Natural killer cell (primary cell): ENCODE measurements around the gene CERS4. TPM values are rescaled to one million over a fixed set of nuclear protein-coding genes. Genes with fewer than 3 reads are reported as not detected.
A peak's percentile ranks its signal among the peaks of the same experiment; 100 is the strongest.

ENCODE experiments used
- ATAC-seq, 3 donors: fragments of 150-1000 bp in 2 of 3; fragments of 200-7000 bp in 1 of 3; cut with Tn5 transposase; 1 replicate in 1 of 3; 2 replicates in 2 of 3; pipeline ENCODE4 v1.10.0; 2021; ENCODE audit warnings: mild to moderate bottlenecking in 2 of 3, moderate library complexity in 2 of 3
- DNase-seq, 2 donors: peaks; one replicate each; pipeline versions ENCODE4 v3.0.0 to v3.0.0-alpha.2; 2013 to 2021; ENCODE audit warnings: mixed read lengths in 1 of 2
- H3K27ac ChIP-seq: one replicate; pipeline ENCODE4 v1.5.1; 2013; ENCODE audit warnings: mild to moderate bottlenecking, low read length
- H3K27me3 ChIP-seq: one replicate; pipeline ENCODE4 v1.6.1; 2013; ENCODE audit warnings: low read length; ENCODE audit not compliant: control insufficient read depth, insufficient read depth
- H3K36me3 ChIP-seq: one replicate; pipeline ENCODE4 v1.6.1; 2013; ENCODE audit warnings: low read length; ENCODE audit not compliant: control insufficient read depth, insufficient read depth
- H3K4me1 ChIP-seq: one replicate; pipeline ENCODE4 v1.6.1; 2013; ENCODE audit warnings: low read length; ENCODE audit not compliant: control insufficient read depth, insufficient read depth
- H3K4me3 ChIP-seq: one replicate; pipeline ENCODE4 v1.5.1; 2013; ENCODE audit warnings: low read length
- H3K9me3 ChIP-seq: one replicate; pipeline ENCODE4 v1.6.1; 2013; ENCODE audit warnings: low read length; ENCODE audit not compliant: control insufficient read depth, insufficient read depth
- H3K27ac Mint-ChIP-seq, 2 donors: one replicate each; pipeline ENCODE4 v1.8.0; 2022; ENCODE audit warnings: mild to moderate bottlenecking in 2 of 2, mixed read lengths in 2 of 2, moderate library complexity in 1 of 2
- H3K27me3 Mint-ChIP-seq, 2 donors: one replicate each; pipeline ENCODE4 v1.8.0; 2022; ENCODE audit warnings: low read depth in 2 of 2, mixed read lengths in 2 of 2
- H3K36me3 Mint-ChIP-seq: one replicate; pipeline ENCODE4 v1.8.0; 2022; ENCODE audit warnings: mixed read lengths
- H3K4me1 Mint-ChIP-seq, 2 donors: one replicate each; pipeline ENCODE4 v1.8.0; 2022; ENCODE audit warnings: mixed read lengths in 2 of 2
- H3K4me3 Mint-ChIP-seq: one replicate; pipeline ENCODE4 v1.8.0; 2022; ENCODE audit warnings: mild to moderate bottlenecking, moderate library complexity, mixed read lengths
- H3K9me3 Mint-ChIP-seq, 2 donors: one replicate each; pipeline ENCODE4 v1.8.0; 2022; ENCODE audit warnings: mixed read lengths in 2 of 2
- WGBS: methylation state at CpG from one replicate; pipeline ENCODE4 v1.1.7; 2013; ENCODE audit warnings: missing lambda C conversion rate; ENCODE audit not compliant: insufficient coverage; 5-methylcytosine and 5-hydroxymethylcytosine counted together
- intact Hi-C: fragments of 100-400 bp; cut with micrococcal nuclease; formaldehyde crosslinking; loops from one replicate; pipeline ENCODE4 v1.14.2; 2022
- total RNA-seq, 4 donors: library from RNA; stranded (reverse); fragments of 120-200 nt in 1 of 4; gene quantifications; one replicate each; pipeline versions ENCODE4 v1.2.3 to v1.2.4, GENCODE V29; 2013 to 2022
- TF ChIP-seq, protein P1 (sequence below): fragments of 200-600 bp; IDR thresholded peaks from one replicate; pipeline ENCODE4 v1.8.0; 2022; ENCODE audit warnings: antibody characterized with exemption

The CERS4 gene
- total RNA-seq, 3 donors from 2014 or later (not counting 1 experiment from before 2014, with no cell fraction given) = 50.0 to 70.8 (median 69.8) TPM

DNA sequence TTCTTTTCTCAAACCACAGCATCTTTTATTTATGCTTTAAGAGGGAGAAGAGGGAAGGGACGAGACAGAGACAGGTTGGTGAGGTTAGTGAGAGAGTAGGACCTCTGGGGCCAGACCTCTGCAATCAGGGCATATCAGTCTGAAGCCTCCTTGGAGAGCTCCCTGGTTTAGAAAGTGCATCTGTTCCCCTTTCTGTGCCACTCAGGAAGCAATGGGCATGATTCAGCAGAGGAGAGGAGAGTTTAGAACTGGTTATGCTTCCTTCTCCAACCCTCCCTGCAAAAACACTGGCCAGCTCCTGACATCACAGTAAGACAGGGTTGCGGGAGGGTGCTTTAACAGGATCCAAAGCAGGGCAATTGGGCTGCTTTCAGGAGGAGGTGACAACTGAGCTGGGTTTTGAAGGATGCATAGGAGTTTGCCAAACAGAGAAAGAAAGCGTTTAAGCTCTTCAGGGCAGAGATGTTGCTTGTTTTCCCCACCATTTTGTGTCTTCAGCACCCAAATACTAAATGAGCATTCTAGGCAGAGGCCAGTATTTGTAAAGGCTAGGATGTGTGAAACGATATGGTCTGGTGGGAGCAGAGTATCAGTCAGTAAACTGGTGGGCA lies 33.1 kb downstream of the CERS4 start:
- H3K9me3 Mint-ChIP-seq = no peaks in the 10 kb centered on the region
- intact Hi-C loops = no loop called here
- no peaks in the 10 kb centered on the region for H3K27me3 ChIP-seq
- ATAC-seq (no peak), DNase-seq (no peak)
- no peaks in the 10 kb centered on the region for H3K27me3 Mint-ChIP-seq
- H3K4me1 Mint-ChIP-seq = peaks cover 33 to 48% of the 10 kb centered on the region in 2 donors
- H3K36me3 Mint-ChIP-seq = no peaks in the 10 kb centered on the region
- H3K27ac Mint-ChIP-seq = peak overlapping the region; percentile 40 to 70
- peaks cover 11% of the 10 kb centered on the region for H3K9me3 ChIP-seq
- H3K4me1 ChIP-seq = peaks cover 26% of the 10 kb centered on the region
- no peak overlapping the region for H3K27ac ChIP-seq
- TF ChIP-seq, protein P1, sequence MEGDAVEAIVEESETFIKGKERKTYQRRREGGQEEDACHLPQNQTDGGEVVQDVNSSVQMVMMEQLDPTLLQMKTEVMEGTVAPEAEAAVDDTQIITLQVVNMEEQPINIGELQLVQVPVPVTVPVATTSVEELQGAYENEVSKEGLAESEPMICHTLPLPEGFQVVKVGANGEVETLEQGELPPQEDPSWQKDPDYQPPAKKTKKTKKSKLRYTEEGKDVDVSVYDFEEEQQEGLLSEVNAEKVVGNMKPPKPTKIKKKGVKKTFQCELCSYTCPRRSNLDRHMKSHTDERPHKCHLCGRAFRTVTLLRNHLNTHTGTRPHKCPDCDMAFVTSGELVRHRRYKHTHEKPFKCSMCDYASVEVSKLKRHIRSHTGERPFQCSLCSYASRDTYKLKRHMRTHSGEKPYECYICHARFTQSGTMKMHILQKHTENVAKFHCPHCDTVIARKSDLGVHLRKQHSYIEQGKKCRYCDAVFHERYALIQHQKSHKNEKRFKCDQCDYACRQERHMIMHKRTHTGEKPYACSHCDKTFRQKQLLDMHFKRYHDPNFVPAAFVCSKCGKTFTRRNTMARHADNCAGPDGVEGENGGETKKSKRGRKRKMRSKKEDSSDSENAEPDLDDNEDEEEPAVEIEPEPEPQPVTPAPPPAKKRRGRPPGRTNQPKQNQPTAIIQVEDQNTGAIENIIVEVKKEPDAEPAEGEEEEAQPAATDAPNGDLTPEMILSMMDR = no peak
- H3K4me3 ChIP-seq = no peak overlapping the region
- H3K36me3 ChIP-seq = no peaks in the 10 kb centered on the region
- peak overlapping the region; percentile 0 for H3K4me3 Mint-ChIP-seq
- 87% methylated on average over 4 of the region's 4 CpGs for WGBS

DNA sequence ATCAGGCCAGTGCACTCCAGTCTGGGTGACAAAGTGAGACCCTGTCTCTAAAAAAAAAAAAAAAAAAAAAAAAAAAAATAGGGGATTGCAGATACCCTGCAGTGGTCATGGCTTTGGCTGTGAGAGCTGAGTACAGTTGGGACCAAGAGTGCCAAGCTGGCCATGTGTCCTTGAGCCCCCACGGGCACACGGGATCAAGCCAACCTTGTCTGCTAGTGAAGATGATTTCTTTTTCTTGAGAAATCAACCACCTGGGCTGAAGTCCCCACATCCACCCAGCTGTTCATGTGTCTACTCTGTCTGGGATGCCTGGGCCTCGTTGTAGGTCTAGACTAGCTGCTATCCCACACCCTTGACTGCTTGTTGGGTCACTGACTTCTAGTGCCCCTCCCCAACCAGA lies 34.0 kb downstream of the CERS4 start:
- Histone ChIP-seq H3K36me3 (no peaks in the 10 kb centered on the region), H3K4me3 (no peak overlapping the region), H3K9me3 (peaks cover 11% of the 10 kb centered on the region), H3K27me3 (no peaks in the 10 kb centered on the region), H3K4me1 (peaks cover 26% of the 10 kb centered on the region), H3K27ac (no peak overlapping the region)
- Mint-ChIP-seq H3K9me3 (peaks cover 0 to under 1% of the 10 kb centered on the region in 2 donors), H3K4me1 (peaks cover 33 to 46% of the 10 kb centered on the region in 2 donors), H3K27ac (no peak overlapping the region), H3K4me3 (no peak overlapping the region), H3K36me3 (no peaks in the 10 kb centered on the region), H3K27me3 (no peaks in the 10 kb centered on the region)
- ATAC-seq = no peak
- TF ChIP-seq, protein P1 = no peak
- WGBS = 99% methylated on average over 3 of the region's 3 CpGs
- intact Hi-C loops = no loop called here
- no peak for DNase-seq

DNA sequence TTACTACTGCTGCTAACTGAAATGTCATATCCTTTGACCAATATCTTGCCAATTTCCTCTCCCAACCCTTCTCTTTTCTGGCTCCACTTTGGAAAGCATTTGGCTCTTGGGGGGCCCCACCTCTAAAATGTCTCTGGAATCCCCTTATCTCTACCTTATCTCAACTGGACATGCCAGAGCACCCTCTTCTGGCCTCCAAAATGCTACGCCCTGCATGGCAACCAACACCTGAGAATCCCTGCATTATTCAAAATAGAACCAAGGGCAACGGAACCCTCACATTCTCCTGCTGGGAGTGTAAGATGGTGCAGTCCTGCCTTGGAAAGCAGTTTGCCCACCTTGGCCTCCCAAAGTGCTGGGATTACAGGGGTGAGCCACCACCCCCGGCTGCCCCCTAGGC lies 35.3 kb downstream of the CERS4 start:
- peaks cover 26% of the 10 kb centered on the region for H3K4me1 ChIP-seq
- H3K27me3 ChIP-seq = no peaks in the 10 kb centered on the region
- Mint-ChIP-seq H3K9me3 (peaks cover 0 to 3% of the 10 kb centered on the region in 2 donors), H3K4me3 (no peak overlapping the region), H3K36me3 (no peaks in the 10 kb centered on the region), H3K4me1 (peaks cover 28 to 52% of the 10 kb centered on the region in 2 donors), H3K27ac (no peak overlapping the region), H3K27me3 (no peaks in the 10 kb centered on the region)
- 98% methylated on average over 3 of the region's 3 CpGs for WGBS
- TF ChIP-seq, protein P1 = no peak
- DNase-seq = no peak
- H3K9me3 ChIP-seq = peaks cover 11% of the 10 kb centered on the region
- H3K27ac ChIP-seq = no peak overlapping the region
- no peaks in the 10 kb centered on the region for H3K36me3 ChIP-seq
- ATAC-seq = no peak
- intact Hi-C loops = no loop called here
- H3K4me3 ChIP-seq = no peak overlapping the region
